K562 (cell line): ENCODE results near the gene CRABP2. TPM values are rescaled to one million over a fixed set of nuclear protein-coding genes. Genes with fewer than 3 reads are reported as not detected.

ENCODE experiments used
- BDP1 ChIP-seq: IDR thresholded peaks from 3 replicates; pipeline ENCODE4 v1.6.1; 2011; ENCODE audit not compliant: insufficient read length, insufficient read depth
- BMI1 ChIP-seq: fragments of 150-350 bp; IDR thresholded peaks from 2 replicates; pipeline ENCODE4 v1.6.1; 2014; ENCODE audit warnings: low read length
- CREB1 ChIP-seq, 2 experiments: sonication (generic) in 1 of 2; formaldehyde crosslinking in 1 of 2; IDR thresholded peaks; 2 replicates each; pipeline versions ENCODE4 v1.6.1 to v1.8.0; 2012 to 2022; ENCODE audit warnings: inconsistent platforms in 1 of 2, mild to moderate bottlenecking in 1 of 2, missing genetic modification reagents in 1 of 2, moderate library complexity in 1 of 2
- CREB5 ChIP-seq: fragments of 250-450 bp; sonication (Bioruptor Pico); IDR thresholded peaks from 2 replicates; pipeline ENCODE4 v1.5.0; 2020; ENCODE audit warnings: mild to moderate bottlenecking
- FOXA3 ChIP-seq, 2 experiments: fragments of 450-650 bp in 1 of 2; sonication (generic) in 1 of 2; formaldehyde crosslinking; IDR thresholded peaks in 1 of 2; conservative IDR thresholded peaks in 1 of 2; 2 replicates each; pipeline versions ENCODE4 v1.4.0 to v1.8.0; 2020 to 2022; ENCODE audit warnings: mild to moderate bottlenecking in 2 of 2, missing genetic modification reagents in 1 of 2
- GABPB1 ChIP-seq: sonication (generic); formaldehyde crosslinking; IDR thresholded peaks from 2 replicates; pipeline ENCODE4 v1.8.0; 2022; ENCODE audit warnings: mild to moderate bottlenecking, missing genetic modification reagents
- HEY1 ChIP-seq: fragments of 250-450 bp; sonication (Bioruptor Pico); IDR thresholded peaks from 2 replicates; pipeline ENCODE4 v1.5.0; 2020; ENCODE audit warnings: mild to moderate bottlenecking, moderate library complexity, borderline replicate concordance
- KDM5B ChIP-seq: fragments of 200-600 bp; sonication (generic); IDR thresholded peaks from 2 replicates; pipeline ENCODE4 v1.6.1; 2012; ENCODE audit warnings: low read depth, mild to moderate bottlenecking, moderate library complexity, low read length, control low read depth, inconsistent platforms; ENCODE audit not compliant: insufficient replicate concordance
- MLX ChIP-seq, 2 experiments: fragments of 450-650 bp in 1 of 2; sonication (generic) in 1 of 2; formaldehyde crosslinking; conservative IDR thresholded peaks; 2 replicates each; pipeline versions ENCODE4 v1.4.0 to v1.8.1; 2020 to 2022; ENCODE audit warnings: mild to moderate bottlenecking in 1 of 2, missing genetic modification reagents in 1 of 2
- RFX5 ChIP-seq: IDR thresholded peaks from 2 replicates; pipeline ENCODE4 v1.6.1; 2011; ENCODE audit warnings: low read depth, mild to moderate bottlenecking, improper control_type of control experiment, low read length
- TCF7L2 ChIP-seq: fragments of 150-350 bp; IDR thresholded peaks from 2 replicates; pipeline ENCODE4 v1.6.1; 2016; ENCODE audit warnings: low read depth, mild to moderate bottlenecking, low read length, moderate library complexity
- TGIF2 ChIP-seq: sonication (generic); formaldehyde crosslinking; IDR thresholded peaks from 2 replicates; pipeline ENCODE4 v1.8.1; 2022; ENCODE audit warnings: mild to moderate bottlenecking, missing genetic modification reagents, moderate library complexity
- TRIM24 ChIP-seq, 2 experiments: fragments of 450-650 bp; IDR thresholded peaks; 2 replicates each; pipeline ENCODE4 v1.6.1; 2016
- ZFPM2 ChIP-seq: fragments of 250-450 bp; sonication (Bioruptor Pico); IDR thresholded peaks from 2 replicates; pipeline ENCODE4 v1.5.1; 2022; ENCODE audit warnings: mild to moderate bottlenecking
- ZNF165 ChIP-seq: fragments of 250-450 bp; sonication (Bioruptor Pico); IDR thresholded peaks from 2 replicates; pipeline ENCODE4 v1.4.0; 2020; ENCODE audit warnings: borderline replicate concordance
- ZNF174 ChIP-seq: fragments of 250-450 bp; sonication (Bioruptor Pico); IDR thresholded peaks from 2 replicates; pipeline ENCODE4 v1.4.0; 2020; ENCODE audit warnings: mild to moderate bottlenecking
- ZNF316 ChIP-seq: fragments of 450-650 bp; IDR thresholded peaks from 2 replicates; pipeline ENCODE4 v1.6.1; 2016
- ZNF668 ChIP-seq: fragments of 250-450 bp; sonication (Bioruptor Pico); IDR thresholded peaks from 2 replicates; pipeline ENCODE4 v1.8.0; 2022; ENCODE audit warnings: mild to moderate bottlenecking, inconsistent platforms
- ZNF785 ChIP-seq: fragments of 250-450 bp; sonication (Bioruptor Pico); IDR thresholded peaks from 2 replicates; pipeline ENCODE4 v1.4.0; 2020; ENCODE audit warnings: mild to moderate bottlenecking
- polyA plus RNA-seq, 8 experiments: library from polyadenylated mRNA; depleted of rRNA in 4 of 8; stranded (reverse) in 5 of 8; unstranded in 3 of 8; fragments of >200 nt; fragmentation: Nextera tagmentation in 2 of 8; fragmentation: Illumina TruSeq in 1 of 8; extraction: Ambion mirVana in 2 of 8; extraction: Trizol in 1 of 8; gene quantifications; 2 replicates each; pipeline versions ENCODE4 v1.2.1 to v1.2.3, GENCODE V29; 2011 to 2014; ENCODE audit warnings: inconsistent platforms in 1 of 8, missing spikeins in 1 of 8
- total RNA-seq, 7 experiments: library from RNA; depleted of rRNA in 6 of 7; stranded (reverse); fragments of >200 nt in 6 of 7; fragmentation: Illumina TruSeq in 2 of 7; extraction: Trizol in 2 of 7; gene quantifications; 2 replicates each; pipeline versions ENCODE4 v1.2.1 to v1.2.3, GENCODE V29; 2011 to 2021; ENCODE audit warnings: low replicate concordance in 1 of 7
- TF ChIP-seq, protein P1 (sequence below): fragments of 450-650 bp; formaldehyde crosslinking; IDR thresholded peaks from 2 replicates; pipeline ENCODE4 v1.4.0; 2020; ENCODE audit warnings: mild to moderate bottlenecking, moderate library complexity
- TF ChIP-seq, protein P2 (sequence below): fragments of 450-650 bp; IDR thresholded peaks from 2 replicates; pipeline ENCODE4 v1.6.1; 2016

Gene CRABP2
- total and polyA plus RNA-seq, 9 of the 15 experiments (the other 6 are each of a cell fraction or from before 2014, with no cell fraction given) = 0.30 to 2.5 (median 0.82) TPM

GRCh38 chr1:156740741-156741480 is 35.5 kb upstream of the CRABP2 start, which contains the start of gene MRPL24 (continued):
- TF ChIP-seq ZNF785 (CRISPR knock-in tag) (no peak), RFX5 (no peak), HEY1 (no peak; the same call in 1 of the 2 replicates), ZNF165 (CRISPR knock-in tag) (no peak), BMI1 (no peak), ZNF174 (CRISPR knock-in tag) (peak; percentile 85; the same call in 1 of the 2 replicates), CREB5 (no peak), KDM5B (peak; percentile 73), TCF7L2 (0 out of 2 replicates have a peak, but pooled peaks have one; percentile 33), ZNF668 (CRISPR knock-in tag) (no peak), ZNF316 (no peak), GABPB1 (CRISPR knock-in tag) (peak; percentile 99), CREB1 (IDR thresholded peaks at IDR 0.05) (peak; percentile 78), CREB1 (CRISPR knock-in tag; IDR thresholded peaks at IDR 0.05) (peak; percentile 90), ZFPM2 (CRISPR knock-in tag) (no peak), FOXA3 (CRISPR knock-in tag; conservative IDR thresholded peaks at IDR 0.05 in 1 of 2, IDR thresholded peaks at IDR 0.05 in 1 of 2) (no peak), BDP1 (no peak), TGIF2 (CRISPR knock-in tag) (no peak; the same call in 1 of the 2 replicates), TRIM24 (IDR thresholded peaks at IDR 0.05) (peak in 1 of 2 experiments; percentile 63; a peak in 1 of 4 replicates), MLX (CRISPR knock-in tag; conservative IDR thresholded peaks at IDR 0.05) (no peak)
- TF ChIP-seq, protein P1, sequence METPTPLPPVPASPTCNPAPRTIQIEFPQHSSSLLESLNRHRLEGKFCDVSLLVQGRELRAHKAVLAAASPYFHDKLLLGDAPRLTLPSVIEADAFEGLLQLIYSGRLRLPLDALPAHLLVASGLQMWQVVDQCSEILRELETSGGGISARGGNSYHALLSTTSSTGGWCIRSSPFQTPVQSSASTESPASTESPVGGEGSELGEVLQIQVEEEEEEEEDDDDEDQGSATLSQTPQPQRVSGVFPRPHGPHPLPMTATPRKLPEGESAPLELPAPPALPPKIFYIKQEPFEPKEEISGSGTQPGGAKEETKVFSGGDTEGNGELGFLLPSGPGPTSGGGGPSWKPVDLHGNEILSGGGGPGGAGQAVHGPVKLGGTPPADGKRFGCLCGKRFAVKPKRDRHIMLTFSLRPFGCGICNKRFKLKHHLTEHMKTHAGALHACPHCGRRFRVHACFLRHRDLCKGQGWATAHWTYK (CRISPR knock-in tag) = peak; percentile 92; the same call in 1 of the 2 replicates
- TF ChIP-seq, protein P2, sequence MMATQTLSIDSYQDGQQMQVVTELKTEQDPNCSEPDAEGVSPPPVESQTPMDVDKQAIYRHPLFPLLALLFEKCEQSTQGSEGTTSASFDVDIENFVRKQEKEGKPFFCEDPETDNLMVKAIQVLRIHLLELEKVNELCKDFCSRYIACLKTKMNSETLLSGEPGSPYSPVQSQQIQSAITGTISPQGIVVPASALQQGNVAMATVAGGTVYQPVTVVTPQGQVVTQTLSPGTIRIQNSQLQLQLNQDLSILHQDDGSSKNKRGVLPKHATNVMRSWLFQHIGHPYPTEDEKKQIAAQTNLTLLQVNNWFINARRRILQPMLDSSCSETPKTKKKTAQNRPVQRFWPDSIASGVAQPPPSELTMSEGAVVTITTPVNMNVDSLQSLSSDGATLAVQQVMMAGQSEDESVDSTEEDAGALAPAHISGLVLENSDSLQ = peak; percentile 68; the same call in 1 of the 2 replicates
